ENCODE results near the gene SYNM.

SYNM gene

GRCh38 chr15:99087405-99087943, 17.4 kb upstream of the SYNM start:
- H3K9ac ChIP-seq (ENCODE audit: low read depth, low read length), result no peak overlapping the region
- H3K4me3 ChIP-seq (ENCODE audit: low read length), result no peak overlapping the region
- no peaks in the 10 kb centered on the region for H3K36me3 ChIP-seq (ENCODE audit: insufficient read depth, low read length)
- H3K4me2 ChIP-seq (ENCODE audit: low read length), result no peak overlapping the region
- peaks cover 2% of the 10 kb centered on the region for H3K27me3 ChIP-seq (ENCODE audit: control insufficient read depth, insufficient read depth, low read length)
- H3K4me1 ChIP-seq (ENCODE audit: control insufficient read depth, insufficient read depth, low read length), result peaks cover 14% of the 10 kb centered on the region
- no peaks in the 10 kb centered on the region for H3K9me3 ChIP-seq (replicated peaks; ENCODE audit: low read length)

GRCh38 chr15:99090011-99090699, 14.7 kb upstream of the SYNM start:
- H3K27me3 ChIP-seq (ENCODE audit: control insufficient read depth, insufficient read depth, low read length), result peaks cover 2% of the 10 kb centered on the region
- no peaks in the 10 kb centered on the region for H3K36me3 ChIP-seq (ENCODE audit: insufficient read depth, low read length)
- no peaks in the 10 kb centered on the region for H3K9me3 ChIP-seq (replicated peaks; ENCODE audit: low read length)
- H3K4me3 ChIP-seq (ENCODE audit: low read length), result no peak overlapping the region
- no peak overlapping the region for H3K4me2 ChIP-seq (ENCODE audit: low read length)
- H3K9ac ChIP-seq (ENCODE audit: low read depth, low read length), result no peak overlapping the region
- H3K4me1 ChIP-seq (ENCODE audit: control insufficient read depth, insufficient read depth, low read length), result peaks cover 14% of the 10 kb centered on the region

- Histone ChIP-seq H3K36me3 (ENCODE audit: insufficient read depth, low read length) (no peaks in the 10 kb centered on the region), H3K27me3 (ENCODE audit: control insufficient read depth, insufficient read depth, low read length) (peaks cover 8% of the 10 kb centered on the region), H3K4me3 (ENCODE audit: low read length) (no peak overlapping the region), H3K9ac (ENCODE audit: low read depth, low read length) (no peak overlapping the region), H3K4me1 (ENCODE audit: control insufficient read depth, insufficient read depth, low read length) (peaks cover 6% of the 10 kb centered on the region), H3K9me3 (replicated peaks; ENCODE audit: low read length) (no peaks in the 10 kb centered on the region), H3K4me2 (ENCODE audit: low read length) (no peak overlapping the region)
Observed at GRCh38 chr15:99090938-99091337, 13.9 kb upstream of the SYNM start.

- Histone ChIP-seq H3K27me3 (ENCODE audit: control insufficient read depth, insufficient read depth, low read length) (peaks cover 14% of the 10 kb centered on the region), H3K4me3 (ENCODE audit: low read length) (no peak overlapping the region), H3K4me1 (ENCODE audit: control insufficient read depth, insufficient read depth, low read length) (peaks cover 6% of the 10 kb centered on the region), H3K9me3 (replicated peaks; ENCODE audit: low read length) (no peaks in the 10 kb centered on the region), H3K4me2 (ENCODE audit: low read length) (no peak overlapping the region), H3K9ac (ENCODE audit: low read depth, low read length) (no peak overlapping the region), H3K36me3 (ENCODE audit: insufficient read depth, low read length) (no peaks in the 10 kb centered on the region)
Observed at GRCh38 chr15:99092554-99093172, 12.2 kb upstream of the SYNM start.

DNA sequence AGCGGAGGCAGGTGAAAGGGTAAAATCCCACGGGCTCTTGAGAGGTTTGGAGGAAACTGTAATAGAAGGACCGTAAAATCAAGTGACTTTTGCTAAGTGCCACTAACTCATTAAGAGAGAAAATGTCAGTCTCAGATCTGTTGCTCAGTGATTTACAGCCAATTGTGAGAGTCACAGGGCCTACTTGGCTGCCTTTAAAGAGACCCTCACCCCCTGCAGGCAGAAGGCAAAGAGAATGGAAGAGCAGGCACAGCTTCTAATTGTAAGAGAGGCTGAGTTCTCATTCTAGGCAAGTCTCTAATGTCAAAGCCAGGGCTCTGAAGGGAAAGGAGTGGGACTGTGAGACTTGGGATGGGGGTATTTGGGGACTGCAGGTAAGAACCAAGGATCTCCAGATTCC, 9.3 kb upstream of the SYNM start:
- peaks cover 25% of the 10 kb centered on the region for H3K27me3 ChIP-seq (ENCODE audit: control insufficient read depth, insufficient read depth, low read length)
- no peak overlapping the region for H3K9ac ChIP-seq (ENCODE audit: low read depth, low read length)
- H3K4me3 ChIP-seq (ENCODE audit: low read length), result no peak overlapping the region
- no peaks in the 10 kb centered on the region for H3K36me3 ChIP-seq (ENCODE audit: insufficient read depth, low read length)
- no peaks in the 10 kb centered on the region for H3K9me3 ChIP-seq (replicated peaks; ENCODE audit: low read length)
- H3K4me2 ChIP-seq (ENCODE audit: low read length), result no peak overlapping the region
- H3K4me1 ChIP-seq (ENCODE audit: control insufficient read depth, insufficient read depth, low read length), result peaks cover 10% of the 10 kb centered on the region

DNA sequence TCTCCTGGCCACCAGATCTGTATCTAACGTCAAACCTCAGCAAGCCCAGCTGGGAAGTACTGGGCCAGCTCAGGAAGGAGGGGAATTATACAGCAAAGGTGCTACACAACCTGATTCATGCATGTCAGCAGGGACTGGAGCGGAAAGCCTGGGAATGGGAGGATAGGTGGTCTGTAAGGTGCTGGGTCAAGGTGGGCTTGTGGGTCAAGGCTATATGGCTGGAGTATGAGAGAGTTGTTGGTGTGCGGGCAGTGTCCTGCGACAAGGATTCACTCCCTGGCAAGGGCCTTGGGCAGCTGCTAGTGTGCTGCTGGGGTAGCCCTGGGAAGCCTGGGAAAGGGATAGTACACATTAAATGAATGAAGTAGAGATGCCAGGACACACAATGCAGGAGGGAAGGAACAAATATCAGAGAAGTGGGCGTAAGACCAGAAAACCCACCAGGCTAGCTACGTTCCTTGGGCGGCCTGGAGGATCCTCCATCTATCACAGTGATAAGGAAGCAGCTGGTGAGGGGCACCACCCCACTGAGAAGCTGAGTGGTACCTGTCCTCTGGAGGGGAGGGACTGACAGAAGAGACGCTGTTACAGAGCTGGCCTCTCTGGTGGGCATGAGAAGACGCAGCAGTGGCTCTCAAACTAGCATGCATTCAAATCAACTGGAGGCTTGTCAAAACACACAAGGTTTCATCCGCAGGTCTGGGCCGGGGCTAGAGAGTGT, 8.5 kb upstream of the SYNM start:
- Histone ChIP-seq H3K27me3 (ENCODE audit: control insufficient read depth, insufficient read depth, low read length) (peaks cover 22% of the 10 kb centered on the region), H3K4me1 (ENCODE audit: control insufficient read depth, insufficient read depth, low read length) (peaks cover 10% of the 10 kb centered on the region), H3K4me3 (ENCODE audit: low read length) (no peak overlapping the region), H3K36me3 (ENCODE audit: insufficient read depth, low read length) (no peaks in the 10 kb centered on the region), H3K4me2 (ENCODE audit: low read length) (no peak overlapping the region), H3K9me3 (replicated peaks; ENCODE audit: low read length) (no peaks in the 10 kb centered on the region), H3K9ac (ENCODE audit: low read depth, low read length) (no peak overlapping the region)

- Histone ChIP-seq H3K27me3 (ENCODE audit: control insufficient read depth, insufficient read depth, low read length) (peaks cover 22% of the 10 kb centered on the region), H3K4me1 (ENCODE audit: control insufficient read depth, insufficient read depth, low read length) (peaks cover 10% of the 10 kb centered on the region), H3K4me2 (ENCODE audit: low read length) (no peak overlapping the region), H3K36me3 (ENCODE audit: insufficient read depth, low read length) (no peaks in the 10 kb centered on the region), H3K9me3 (replicated peaks; ENCODE audit: low read length) (no peaks in the 10 kb centered on the region), H3K4me3 (ENCODE audit: low read length) (no peak overlapping the region), H3K9ac (ENCODE audit: low read depth, low read length) (no peak overlapping the region)
Observed at GRCh38 chr15:99096894-99097426, 7.9 kb upstream of the SYNM start.

GRCh38 chr15:99097441-99098410, 7.2 kb upstream of the SYNM start:
- Histone ChIP-seq H3K36me3 (ENCODE audit: insufficient read depth, low read length) (no peaks in the 10 kb centered on the region), H3K27me3 (ENCODE audit: control insufficient read depth, insufficient read depth, low read length) (peaks cover 29% of the 10 kb centered on the region), H3K9ac (ENCODE audit: low read depth, low read length) (no peak overlapping the region), H3K4me1 (ENCODE audit: control insufficient read depth, insufficient read depth, low read length) (peaks cover 10% of the 10 kb centered on the region), H3K4me3 (ENCODE audit: low read length) (no peak overlapping the region), H3K4me2 (ENCODE audit: low read length) (no peak overlapping the region), H3K9me3 (replicated peaks; ENCODE audit: low read length) (no peaks in the 10 kb centered on the region)

DNA sequence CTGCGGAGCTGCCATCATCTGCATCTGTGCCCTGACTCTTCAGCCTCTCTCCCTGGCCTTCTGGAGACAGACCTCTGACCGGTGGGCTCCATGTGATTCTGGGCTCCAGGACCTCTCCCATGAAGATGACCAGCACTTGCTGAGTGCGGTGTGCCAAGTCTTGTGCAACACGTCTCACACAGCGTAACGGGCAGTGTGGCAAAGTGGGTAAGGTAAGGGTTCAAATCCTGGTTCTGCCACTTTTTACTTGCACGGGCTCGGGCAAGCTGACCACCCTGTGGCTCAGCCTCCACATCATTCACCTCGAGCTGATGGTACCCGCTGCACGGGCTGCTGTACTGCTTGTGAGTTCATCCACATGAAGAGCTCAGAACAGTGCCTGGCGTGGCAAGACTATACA, 6.5 kb upstream of the SYNM start:
- peaks cover 35% of the 10 kb centered on the region for H3K27me3 ChIP-seq (ENCODE audit: control insufficient read depth, insufficient read depth, low read length)
- H3K4me3 ChIP-seq (ENCODE audit: low read length), result no peak overlapping the region
- H3K9me3 ChIP-seq (replicated peaks; ENCODE audit: low read length), result no peaks in the 10 kb centered on the region
- H3K9ac ChIP-seq (ENCODE audit: low read depth, low read length), result no peak overlapping the region
- H3K4me1 ChIP-seq (ENCODE audit: control insufficient read depth, insufficient read depth, low read length), result peaks cover 10% of the 10 kb centered on the region
- H3K36me3 ChIP-seq (ENCODE audit: insufficient read depth, low read length), result no peaks in the 10 kb centered on the region
- no peak overlapping the region for H3K4me2 ChIP-seq (ENCODE audit: low read length)

DNA sequence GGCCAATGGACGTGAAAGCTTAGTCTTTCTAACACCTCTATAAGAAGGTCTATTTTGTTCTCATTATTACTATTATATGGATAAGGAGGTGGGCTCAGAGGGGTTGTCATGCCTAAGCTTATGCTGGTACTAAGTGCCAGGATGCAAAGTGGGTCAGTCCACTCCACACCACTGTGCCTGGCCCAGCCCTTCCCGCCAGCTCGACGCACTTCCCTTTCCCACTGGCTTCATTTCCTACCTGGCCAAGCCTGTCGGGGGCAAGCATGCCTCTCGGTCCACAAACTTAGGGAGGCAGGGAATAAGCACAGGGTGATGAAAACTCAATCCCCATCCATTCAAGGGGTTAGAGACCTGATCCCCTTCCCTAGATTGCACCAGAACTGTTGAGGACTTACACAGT, 5.9 kb upstream of the SYNM start:
- H3K4me3 ChIP-seq (ENCODE audit: low read length), result no peak overlapping the region
- no peaks in the 10 kb centered on the region for H3K36me3 ChIP-seq (ENCODE audit: insufficient read depth, low read length)
- no peaks in the 10 kb centered on the region for H3K9me3 ChIP-seq (replicated peaks; ENCODE audit: low read length)
- peaks cover 10% of the 10 kb centered on the region for H3K4me1 ChIP-seq (ENCODE audit: control insufficient read depth, insufficient read depth, low read length)
- H3K9ac ChIP-seq (ENCODE audit: low read depth, low read length), result no peak overlapping the region
- peaks cover 37% of the 10 kb centered on the region for H3K27me3 ChIP-seq (ENCODE audit: control insufficient read depth, insufficient read depth, low read length)
- H3K4me2 ChIP-seq (ENCODE audit: low read length), result no peak overlapping the region

Measured in skeletal muscle satellite cell (primary cell).